Right renal cortex interstitium (tissue), 3 donors: Measurements from ENCODE around the gene HOXB4. TPM values are rescaled to one million over a fixed set of nuclear protein-coding genes. Genes with fewer than 3 reads are reported as not detected.

Source experiments
- DNase-seq, 3 donors: peaks; one replicate each; pipeline ENCODE4 v3.0.0-alpha.2; 2013; ENCODE audit warnings: low read depth in 3 of 3, low spot score in 2 of 3
- polyA plus RNA-seq, 3 donors: library from polyadenylated mRNA; unstranded; fragments of 120-200 nt; gene quantifications; one replicate each; pipeline ENCODE4 v1.2.1, GENCODE V29; 2013; ENCODE audit not compliant: insufficient read length in 3 of 3

Gene HOXB4
- polyA plus RNA-seq, 3 donors: 6.8 to 9.6 (median 7.8) TPM

- DNase-seq: no peak
Observed at GRCh38 chr17:48575066-48575582, 3.0 kb downstream of the HOXB4 start.

- DNase-seq: no peak
Observed at GRCh38 chr17:48574505-48575065, 3.6 kb downstream of the HOXB4 start.

DNA sequence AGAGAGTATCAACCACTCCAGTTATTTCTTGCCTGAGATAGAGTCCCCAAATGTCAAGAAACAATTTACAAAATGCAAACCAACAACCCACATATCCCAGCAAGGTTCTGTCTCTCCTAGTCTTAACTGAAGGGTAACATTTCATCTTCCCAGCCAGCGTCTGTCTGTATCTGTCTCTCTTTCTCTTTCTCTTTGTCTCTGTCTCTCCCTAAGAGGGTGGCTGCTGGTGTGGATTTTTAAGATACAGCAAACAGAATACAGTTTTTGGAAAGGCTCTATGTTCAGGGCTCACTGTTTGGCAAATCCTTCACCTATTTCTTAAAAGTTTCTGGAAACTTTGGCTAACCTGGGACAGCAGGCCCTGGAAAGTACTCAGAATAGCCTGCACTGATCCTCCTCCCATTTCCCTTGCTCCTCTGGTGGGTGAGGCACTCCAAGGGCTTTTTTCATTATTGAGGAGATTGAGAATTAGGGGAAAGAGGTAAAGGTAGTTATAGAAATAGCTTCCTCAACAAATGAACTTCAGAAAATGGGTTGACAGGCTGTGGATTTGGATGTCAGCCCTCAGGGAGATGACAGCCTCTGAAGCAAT is 6.2 kb downstream of the HOXB4 start:
- DNase-seq: no peak

GRCh38 chr17:48571024-48571818 is 6.9 kb downstream of the HOXB4 start:
- no peak for DNase-seq

GRCh38 chr17:48570325-48571023 is 7.7 kb downstream of the HOXB4 start:
- no peak for DNase-seq

- no peak for DNase-seq
Observed at GRCh38 chr17:48569674-48570324, 8.4 kb downstream of the HOXB4 start.

DNA sequence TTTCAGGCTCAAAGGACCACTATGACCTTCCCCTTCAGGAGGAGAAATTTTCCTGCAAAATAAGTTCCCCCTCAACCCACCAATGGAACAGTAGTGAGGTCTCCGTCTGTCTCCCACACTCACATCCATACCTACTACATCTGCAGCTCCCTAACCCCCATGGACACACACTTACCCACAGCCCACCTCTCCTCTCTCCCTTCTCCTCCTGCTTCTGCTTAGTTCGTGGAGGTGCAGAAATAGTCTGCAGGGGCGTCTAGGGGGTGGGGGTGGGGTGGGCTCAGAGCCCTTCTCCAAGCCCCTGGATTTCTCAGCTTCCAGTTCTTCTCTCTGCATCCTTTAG is 8.9 kb downstream of the HOXB4 start:
- no peak for DNase-seq

- DNase-seq: no peak
Observed at GRCh38 chr17:48568499-48569239, 9.5 kb downstream of the HOXB4 start.

DNA sequence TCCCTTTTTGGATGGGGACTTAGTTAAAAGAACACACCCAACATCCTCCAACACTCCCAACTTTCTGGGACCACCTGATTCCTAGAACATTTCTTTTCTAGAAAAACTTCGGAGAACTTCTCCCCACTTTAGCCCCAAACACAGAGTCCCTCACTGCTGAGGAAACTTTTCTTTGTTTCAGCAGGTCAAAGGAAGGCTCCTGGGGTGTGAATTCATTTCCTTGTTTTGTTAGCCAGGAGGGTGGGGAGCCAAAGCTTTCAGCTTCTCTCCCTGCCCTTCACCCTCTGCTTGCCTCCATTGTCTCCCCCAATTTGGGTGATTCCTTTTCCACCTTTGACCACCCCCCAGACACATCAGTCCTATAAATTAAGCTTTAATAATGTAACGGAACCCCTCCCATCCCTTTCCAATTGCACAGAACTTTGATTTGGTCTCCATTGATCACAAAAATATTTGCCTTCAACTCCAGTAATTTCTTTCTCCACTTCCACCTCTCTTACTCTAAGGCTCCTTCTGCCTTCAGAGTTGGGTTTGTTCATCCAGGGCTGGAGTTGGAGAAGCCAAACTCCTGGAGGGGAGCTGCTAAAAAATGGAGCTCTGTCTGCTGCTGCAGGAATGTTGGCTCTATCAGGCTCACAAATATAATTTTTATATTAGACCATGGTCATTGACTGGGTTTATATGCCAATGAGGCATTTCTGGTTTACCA is 10.3 kb downstream of the HOXB4 start:
- DNase-seq: no peak

GRCh38 chr17:48567209-48567608 is 10.9 kb downstream of the HOXB4 start:
- no peak for DNase-seq

- DNase-seq: no peak
Observed at GRCh38 chr17:48566717-48567116, 11.4 kb downstream of the HOXB4 start.

GRCh38 chr17:48565925-48566710 is 12.0 kb downstream of the HOXB4 start:
- DNase-seq: no peak

DNA sequence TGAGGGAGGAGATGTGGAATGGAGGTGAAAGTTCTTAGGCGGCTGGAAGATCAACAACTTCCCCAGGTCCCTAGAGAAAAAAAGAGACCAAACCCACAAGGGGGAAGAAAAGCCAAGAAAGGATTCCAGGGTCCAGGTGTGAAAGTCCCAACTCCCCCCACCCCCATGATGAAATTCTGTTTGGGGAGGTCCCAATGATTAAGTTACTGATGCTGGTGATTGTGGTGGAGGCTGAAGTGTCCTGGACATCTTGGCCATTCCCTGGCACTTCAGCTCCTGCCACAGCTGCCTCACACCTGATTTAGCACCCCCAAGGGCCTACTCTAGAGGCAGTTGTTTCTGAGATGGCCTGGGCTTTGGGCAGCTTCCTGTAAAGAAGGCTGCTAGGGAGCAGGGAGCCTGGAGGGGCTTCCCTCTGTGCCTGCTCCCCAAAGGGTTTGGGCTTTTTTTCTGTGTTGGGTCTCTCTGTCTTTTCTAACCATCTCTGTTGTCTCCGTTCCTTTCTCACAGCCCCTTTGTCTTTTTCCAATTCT is 13.1 kb downstream of the HOXB4 start:
- no peak for DNase-seq

GRCh38 chr17:48564188-48565021 is 13.7 kb downstream of the HOXB4 start:
- DNase-seq: no peak

GRCh38 chr17:48563867-48564187 is 14.3 kb downstream of the HOXB4 start:
- no peak for DNase-seq

GRCh38 chr17:48563385-48563838 is 14.7 kb downstream of the HOXB4 start:
- DNase-seq: no peak

DNA sequence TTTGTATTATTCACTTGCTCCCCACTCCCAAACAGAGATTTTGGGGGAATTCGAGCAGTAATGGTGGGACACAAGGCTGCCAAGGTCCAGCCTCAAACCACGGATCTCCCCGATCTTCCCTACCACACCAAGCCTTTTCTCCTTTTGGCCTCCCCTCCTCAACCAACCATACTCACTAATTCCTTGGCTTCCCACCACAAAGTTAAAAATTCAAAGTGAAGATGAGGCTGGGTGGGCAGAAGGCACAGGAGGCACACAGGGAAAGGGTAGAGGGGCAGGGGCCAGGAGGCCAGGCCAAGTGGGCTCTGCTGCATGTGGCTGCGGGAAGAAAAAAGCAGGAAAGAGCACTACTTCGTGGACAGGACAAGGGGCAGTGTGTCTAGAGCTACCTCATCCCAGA is 15.2 kb downstream of the HOXB4 start:
- DNase-seq: no peak
